Stimulated activated CD8-positive, alpha-beta memory T cell treated with anti-CD3 and anti-CD28 coated beads, Interleukin-7, amount 100 ng/mL, for 24 hours (primary cell): Measurements from ENCODE around the gene RMND5A.

ENCODE experiments used
- DNase-seq: peaks from one replicate; pipeline ENCODE4 v3.0.0-alpha.2; 2020; ENCODE audit warnings: low read depth

RMND5A gene

DNA sequence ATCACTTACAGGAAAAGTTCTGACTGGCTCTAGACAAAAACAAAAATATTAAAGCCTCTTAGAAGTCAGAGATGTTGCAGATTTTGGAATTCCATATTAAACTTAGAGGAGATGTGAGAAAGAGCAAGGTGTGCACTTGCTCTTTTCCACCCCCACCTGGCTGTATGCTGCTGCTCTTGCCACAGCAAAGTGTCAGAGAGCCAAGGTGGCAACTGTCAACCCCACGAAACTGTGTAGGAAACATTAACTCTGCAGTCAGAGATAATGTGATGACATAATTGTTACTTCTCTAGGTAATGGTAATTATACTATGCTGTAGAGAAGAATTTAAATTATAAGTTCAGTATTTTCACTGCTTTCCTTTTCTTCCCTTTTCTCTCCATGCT is 45.2 kb downstream of the RMND5A start:
- DNase-seq: no peak

DNA sequence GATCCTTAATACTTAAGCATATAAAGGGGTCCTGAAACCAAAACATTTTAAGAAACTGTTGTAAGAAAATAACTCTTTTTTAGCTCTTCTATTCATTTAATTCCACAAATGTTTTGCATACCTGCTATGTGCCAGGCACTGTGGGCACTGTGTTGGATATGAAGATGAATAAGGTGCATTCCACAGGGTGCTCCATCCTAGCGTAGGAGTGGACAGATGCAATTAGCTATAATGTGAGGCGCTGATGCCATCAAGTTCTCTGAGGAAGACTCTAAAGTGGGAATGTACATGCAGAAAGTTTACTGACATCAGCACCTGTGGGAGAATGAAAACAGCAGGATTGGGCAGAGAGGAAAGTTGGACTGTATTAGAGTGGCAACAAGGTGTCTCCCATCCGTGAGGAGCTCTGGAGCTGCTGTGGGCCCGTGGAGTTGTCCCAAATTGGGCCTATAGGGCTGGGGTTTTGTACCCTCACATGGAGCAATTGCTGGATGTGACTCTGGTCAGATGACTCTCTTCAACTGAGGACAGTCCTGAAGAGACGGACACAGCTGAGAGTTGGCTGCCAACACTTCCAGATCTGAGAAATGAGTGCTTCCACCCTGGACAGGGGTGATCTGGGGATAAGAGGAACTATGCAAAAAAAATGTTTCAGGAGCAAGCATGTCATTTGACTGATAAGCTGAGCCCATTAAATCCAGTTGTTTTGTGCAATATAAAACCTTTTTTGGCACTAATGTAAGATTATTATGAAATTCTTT is 48.3 kb downstream of the RMND5A start:
- no peak for DNase-seq

DNA sequence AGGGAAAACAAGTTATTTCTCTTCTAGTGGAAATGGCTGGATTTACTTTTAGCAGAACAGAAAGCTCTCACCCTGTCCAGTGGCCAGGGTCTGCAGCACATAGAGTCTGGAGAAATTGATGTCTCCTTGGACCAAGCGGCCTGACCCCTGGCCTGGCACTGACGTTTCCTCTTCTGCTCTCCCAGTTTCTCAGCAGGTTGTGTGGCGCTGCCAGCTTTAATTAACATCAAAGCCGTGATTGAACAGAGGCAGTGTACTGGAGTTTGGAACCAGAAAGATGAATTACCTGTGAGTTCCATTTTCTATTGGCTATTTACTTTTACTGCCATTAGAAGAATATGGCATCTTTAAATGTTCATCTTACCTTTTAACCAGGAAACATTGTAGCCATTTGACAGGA is 49.7 kb downstream of the RMND5A start:
- DNase-seq: no peak

DNA sequence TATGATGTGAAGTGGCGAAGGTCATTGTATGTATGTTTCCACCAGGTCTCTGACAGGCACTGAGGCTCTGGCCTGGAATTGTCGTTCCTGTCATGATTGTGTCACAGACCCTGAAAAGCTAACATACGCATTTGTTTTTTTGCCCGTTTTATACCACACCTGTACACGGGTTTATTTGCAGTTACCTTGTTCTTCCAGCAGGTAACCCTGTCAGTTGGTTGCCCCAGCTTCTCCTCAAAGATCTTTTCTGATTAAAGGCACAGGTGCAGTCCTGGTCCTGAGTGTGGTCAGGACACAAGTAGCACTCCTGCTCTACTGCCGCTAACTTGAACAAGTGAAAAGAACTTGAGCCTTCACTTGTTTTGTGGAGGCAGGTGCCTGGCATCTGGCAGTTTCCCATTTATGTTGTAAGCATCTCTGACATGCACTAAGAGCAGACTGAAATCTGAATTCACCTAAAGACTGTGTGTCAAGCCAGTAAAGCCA is 50.8 kb downstream of the RMND5A start:
- DNase-seq: no peak

DNA sequence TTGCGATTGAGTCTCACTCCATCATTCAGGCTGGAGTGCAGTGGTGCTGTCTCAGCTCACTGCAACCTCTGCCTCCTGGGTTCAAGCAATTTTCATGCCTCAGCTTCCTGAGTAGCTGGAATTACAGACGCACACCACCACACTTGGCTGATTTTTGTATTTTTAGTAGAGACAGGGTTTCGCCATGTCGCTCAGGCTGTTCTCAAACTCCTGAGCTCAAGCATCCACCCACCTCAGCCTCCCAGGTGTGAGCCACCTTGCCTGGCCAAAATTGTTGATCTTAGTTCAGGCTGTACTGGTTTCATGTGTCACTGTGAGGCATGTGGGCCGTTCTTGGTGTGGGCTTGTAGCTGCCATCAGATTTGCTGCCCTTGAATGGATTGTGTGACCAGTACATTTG is 52.5 kb downstream of the RMND5A start:
- no peak for DNase-seq

DNA sequence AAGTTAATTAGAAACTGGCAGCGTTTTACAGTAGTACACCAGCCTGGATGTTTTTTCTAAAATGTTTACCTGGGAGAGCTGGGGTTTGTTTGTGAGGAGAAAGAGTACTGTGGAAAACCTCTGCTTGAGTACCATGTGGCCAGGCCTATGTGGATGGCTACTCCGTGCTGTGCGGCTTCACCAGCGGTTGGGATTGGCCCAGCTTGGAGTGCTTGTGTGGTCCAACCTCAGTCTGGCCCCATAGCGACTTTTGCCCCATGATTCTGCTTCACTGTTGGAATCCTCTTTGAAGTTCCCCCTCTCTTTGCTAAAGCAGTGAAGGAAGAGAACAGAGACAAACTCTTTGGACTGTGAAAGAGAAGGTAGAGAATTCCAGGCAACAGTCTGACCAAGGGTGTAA is 54.8 kb downstream of the RMND5A start:
- no peak for DNase-seq

DNA sequence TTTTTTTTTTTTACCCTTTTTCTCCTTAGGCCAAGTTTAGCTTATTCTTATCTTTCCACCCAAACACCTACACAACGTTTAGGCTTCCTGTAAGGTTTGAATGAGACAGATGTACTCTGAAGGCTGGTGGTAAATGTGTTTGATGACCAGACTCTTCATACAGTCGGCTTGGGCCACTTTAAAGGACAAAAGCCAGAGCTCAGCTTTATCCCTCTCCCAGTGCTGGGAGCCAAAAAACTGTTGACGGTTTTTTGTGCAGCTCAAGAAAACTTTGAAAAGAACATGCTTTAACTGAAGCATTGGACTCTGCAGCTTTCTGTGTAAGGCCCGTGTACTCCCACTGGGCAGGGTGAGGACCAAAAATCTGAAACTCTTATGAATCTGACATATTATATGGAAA is 55.2 kb downstream of the RMND5A start:
- no peak for DNase-seq

DNA sequence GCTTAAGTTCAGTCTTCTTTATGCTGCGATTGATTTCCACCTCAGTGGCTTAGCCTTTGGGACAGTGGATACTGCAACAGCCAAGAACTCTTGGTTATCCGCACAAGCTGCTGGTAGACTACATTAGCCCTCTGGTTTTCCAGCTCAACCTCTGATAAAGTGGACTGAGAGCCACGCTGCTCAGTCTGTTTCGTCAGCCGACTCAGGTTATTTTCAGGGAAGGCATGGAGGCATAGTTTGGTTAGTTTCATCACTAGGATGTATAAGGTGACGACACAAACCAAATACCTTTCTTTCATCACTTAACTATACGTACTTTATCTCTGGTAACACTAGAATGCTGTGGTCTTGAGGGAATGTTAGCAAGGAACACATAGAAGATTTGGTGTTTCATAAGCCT is 56.4 kb downstream of the RMND5A start:
- no peak for DNase-seq

DNA sequence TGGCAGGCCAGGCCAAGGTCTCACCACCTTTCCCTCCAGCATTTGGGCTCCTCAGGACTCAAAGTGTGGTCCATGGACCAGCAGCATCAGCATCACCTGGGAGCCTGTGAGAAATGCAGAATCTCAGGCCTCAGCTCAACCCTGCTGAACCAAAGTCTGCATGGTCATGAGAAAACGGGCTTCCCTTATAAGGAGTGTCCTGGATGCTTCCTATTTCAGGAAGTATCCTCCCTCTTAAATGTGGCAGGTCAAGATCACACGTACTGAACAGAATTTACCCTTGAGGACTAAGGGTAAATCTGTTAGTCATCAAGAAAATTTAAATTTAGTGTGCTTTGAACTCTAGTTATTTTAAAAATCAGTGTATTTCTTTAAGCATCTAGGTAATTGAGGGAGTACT is 58.9 kb downstream of the RMND5A start:
- no peak for DNase-seq

DNA sequence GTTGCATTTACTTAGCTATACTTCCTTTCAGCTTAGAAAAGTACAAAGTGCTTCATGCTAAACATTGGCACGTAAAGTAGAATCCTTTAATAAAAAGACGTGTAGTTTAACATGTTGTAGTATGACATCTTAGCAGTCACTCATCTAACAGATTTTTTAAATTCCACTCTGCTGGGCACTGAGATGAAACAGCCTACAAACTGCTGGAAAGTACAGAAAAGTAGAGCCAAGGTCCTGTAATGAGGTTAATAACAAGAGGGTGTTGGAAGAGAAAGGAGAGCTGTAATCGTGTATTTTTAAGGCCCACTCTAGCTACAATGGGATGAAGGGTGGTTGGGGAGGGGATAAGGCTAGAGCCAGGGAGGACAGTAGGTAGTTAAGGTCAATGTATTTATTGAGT is 59.9 kb downstream of the RMND5A start:
- no peak for DNase-seq

DNA sequence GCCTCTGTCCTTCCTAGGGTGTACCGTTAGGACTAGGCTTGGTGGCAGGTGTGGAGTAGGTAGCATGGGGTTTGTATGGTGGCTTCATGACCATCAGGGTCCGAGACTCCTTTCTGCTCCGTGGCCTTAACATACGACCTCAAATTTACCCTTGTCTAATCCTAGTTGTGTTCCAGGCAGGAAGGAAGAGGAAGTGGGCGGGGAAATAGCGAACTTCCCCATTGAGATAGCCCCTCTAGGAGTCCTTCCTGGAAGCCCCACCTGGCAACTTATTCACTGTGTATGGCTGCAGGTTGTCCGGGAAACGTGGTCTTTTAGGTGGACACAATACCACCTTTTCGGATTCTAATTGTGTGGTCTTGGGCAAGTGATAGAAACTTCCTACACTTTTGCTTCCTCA is 61.3 kb downstream of the RMND5A start:
- no peak for DNase-seq

DNA sequence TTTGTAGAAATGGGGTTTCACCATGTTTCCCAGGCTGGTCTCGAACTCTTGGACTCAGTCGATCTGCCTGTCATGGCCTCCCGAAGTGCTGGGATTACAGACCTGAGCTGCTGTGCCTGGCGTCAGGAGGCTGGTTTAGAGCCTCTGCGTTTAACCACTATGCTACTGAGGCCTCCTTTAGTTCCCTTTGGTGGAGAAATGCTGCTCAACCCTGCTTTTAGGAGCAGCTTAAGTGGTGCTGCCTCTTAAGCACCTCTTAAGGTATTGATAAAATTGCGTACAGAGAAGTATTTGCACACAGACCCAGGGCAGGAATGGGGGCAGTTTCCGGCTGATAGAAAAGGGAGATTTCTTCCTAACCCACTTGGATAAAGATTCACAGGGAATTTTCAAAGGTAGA is 62.7 kb downstream of the RMND5A start:
- no peak for DNase-seq

DNA sequence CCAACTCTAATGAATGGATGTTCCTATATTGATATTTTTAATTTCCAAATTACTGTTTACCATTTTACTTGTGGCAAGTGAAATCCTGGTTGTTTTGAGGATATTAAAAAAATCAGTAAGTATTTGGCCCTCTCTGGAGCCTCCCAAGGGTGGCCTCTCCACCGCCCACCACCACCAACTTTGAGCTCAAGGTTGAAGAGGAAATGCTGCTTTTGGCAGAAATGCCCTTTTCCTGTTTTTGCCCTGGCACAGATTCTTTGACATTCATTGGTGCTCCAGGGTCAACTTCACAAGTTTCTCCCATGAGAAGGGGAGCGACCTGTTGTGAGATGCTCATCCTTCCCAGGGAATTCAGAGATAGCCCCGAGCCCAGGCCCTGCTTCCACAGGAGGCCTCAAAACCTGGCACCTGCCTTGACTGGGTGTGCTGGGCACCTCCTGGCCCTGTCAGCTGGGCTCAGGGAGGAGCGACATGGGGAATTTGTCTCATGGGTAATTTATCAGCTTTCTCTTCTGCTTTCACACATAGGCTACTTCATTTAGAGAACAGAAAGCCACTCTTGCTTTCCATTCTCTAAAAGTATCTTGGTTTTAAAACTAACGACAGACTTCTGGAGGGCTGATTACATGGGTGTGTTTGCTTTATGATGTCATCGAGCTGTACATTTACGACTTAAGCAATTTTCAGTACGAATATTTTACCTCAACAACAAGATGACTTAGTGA is 63.7 kb downstream of the RMND5A start:
- DNase-seq: no peak

DNA sequence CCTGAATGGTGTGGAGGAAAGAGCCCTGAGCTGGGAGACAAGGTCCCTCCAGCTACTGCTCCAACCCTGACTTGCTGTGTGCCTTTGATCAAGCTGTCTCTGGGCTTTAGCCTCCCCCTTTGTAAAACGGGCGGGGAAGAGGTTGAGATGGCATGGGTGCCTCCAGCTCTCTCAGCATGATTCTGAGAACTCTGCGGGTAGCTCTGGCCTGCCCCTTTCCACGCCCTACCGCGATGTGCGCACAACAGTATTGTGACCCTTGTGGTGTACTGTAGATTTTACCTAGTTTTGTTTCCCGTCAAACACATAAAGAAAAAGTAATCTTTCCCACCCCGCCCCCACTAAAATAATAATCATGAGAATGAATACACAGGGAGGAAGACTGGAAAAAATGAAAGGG is 65.4 kb downstream of the RMND5A start:
- DNase-seq: no peak

DNA sequence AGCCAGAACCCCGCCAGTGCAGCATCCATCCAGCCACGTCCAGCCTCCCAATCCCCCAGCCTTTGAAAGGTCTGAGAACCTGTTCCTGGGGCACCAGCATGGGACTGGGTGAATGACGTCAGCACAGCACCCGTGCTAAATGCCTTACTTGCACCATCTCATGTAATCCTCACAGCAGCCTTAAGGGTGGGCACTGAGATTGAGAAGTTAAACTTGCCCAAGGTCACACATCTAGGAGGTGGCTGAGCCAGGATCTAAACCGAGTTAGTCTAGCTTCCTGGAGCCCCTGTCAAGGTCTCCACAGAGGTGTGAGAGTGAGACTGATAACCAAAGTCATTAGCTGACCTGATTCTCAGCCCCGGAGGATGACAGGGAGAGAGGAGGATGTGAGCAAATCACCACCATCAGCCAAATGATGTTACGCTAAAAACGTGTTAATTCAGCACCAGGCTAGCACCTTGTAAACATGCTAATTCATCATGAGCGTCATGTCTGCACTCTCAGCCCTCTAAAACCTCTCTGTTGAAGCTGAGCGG is 66.0 kb downstream of the RMND5A start:
- DNase-seq: no peak

DNA sequence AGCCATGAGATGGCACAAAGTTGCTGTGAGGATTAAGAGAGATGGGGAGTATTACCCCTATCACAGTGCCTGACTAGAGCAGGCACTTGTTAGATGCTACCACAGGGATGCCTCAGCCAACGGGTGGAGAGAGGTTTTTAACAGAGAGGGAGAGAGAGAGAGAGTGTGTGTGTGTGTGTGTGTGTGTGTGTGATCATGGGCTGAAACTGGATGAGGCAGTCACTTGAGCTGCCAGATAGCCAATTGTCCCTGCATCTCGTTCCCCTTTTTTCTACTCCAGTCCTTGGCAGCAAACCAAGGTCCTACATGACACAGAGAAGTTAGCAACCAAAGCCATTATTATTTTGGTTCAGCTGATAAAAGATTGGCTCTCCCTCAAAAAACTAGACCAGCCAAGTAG is 67.6 kb downstream of the RMND5A start:
- no peak for DNase-seq

DNA sequence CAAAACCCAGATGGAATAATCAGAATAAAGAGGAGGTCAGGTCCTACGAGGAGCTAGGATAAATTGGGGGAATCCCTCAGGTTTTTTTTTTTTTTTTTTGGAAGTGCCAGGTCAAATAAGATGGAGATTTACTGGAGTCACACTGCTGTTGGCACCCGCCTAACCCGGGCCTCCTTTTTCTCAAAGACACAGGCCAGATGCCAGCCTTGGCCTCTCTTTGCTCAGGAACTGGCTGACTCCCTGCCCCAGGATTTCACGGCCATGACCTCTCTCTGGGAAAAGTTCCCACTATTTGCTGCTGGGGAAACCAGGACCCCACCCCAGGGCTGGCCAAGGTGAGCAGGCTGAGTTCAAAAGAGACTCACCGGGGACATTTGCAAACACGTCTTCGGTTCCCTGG is 68.1 kb downstream of the RMND5A start:
- no peak for DNase-seq

DNA sequence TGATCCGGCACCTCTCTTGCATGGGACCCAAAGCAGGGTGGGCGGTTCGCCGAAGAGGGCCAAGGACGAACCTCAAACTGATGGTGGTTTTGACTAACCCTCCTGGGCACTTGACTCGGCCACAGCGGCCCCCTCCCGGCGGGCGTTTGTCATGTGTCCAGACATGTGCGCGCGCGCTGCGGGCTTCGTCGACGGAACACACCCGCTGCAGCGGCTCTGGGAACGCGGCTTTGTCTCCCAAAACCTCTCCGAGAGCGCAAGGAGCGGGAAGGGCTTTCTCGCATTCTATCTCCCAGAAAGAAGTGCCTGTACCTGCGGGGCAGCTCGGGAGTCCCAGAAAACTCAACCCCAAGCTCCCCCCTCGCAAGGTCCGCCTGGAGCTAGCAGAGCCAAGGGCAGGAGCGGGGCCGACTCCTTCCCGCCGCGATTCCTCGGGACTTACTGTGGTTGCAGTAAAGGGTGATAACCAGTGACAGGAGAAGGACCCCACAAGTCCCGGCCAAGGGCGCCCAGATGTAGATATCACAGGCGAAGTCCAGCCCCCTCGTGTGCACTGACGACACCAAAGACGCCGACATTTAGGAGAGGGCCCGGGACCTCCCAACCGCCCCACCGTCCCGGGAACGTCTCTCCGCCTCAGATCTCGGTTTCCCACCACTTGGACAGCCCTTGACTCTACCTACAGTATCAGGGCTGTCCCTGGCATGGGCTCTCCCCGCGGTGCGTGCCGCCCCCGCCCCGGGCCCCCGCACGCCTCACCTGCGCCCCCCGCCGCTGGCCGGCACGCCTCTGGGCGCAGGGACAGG is 69.0 kb downstream of the RMND5A start:
- no peak for DNase-seq

DNA sequence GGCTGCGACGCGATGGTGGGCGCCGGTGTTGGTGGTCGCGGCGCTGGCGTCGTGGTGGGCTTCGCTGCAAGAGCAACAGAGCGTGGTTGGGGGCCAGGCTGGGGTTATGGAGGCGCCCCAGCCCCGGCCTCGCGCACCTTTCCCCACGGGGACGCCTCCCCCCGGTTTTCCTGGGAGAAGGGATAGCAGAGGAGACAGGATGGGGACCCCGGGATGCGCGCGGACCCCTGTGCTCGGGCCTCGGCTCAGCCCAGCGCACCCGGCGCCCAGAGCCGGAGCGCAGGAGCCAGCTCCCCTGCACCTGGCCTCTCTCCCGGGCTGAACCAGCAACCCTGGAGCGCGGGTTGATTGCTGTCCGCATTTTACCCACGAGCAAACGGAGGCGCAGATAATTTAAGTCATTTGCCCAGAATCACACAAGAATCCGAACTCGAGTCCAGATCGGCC is 69.6 kb downstream of the RMND5A start:
- DNase-seq: no peak

DNA sequence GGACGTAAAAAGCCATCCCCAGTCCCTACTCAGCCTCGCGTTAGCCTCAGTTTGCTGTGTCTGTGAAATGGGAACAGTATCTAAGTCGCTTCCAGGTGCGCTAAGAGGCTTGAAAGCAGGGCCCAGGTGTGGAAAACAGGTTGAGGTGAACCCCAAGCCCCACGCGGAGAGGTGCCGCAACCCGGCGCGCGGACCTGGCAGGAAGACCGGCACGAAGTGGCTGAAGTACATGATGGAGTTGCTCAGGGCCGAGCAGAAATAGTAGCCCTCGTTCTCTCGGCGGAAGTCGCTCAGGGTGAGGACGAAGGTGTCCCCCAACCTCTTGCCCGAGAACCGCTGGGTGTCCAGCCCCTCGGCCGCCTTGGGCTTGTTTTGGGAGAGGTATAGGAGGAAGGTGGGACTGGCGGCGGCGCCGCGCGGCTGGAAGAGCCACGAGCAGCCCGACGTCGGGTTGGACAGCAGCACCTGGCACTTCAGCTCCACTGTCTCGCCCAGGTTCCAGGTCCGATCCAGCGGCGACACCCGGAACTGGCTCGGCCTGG is 70.1 kb downstream of the RMND5A start:
- DNase-seq: no peak

DNA sequence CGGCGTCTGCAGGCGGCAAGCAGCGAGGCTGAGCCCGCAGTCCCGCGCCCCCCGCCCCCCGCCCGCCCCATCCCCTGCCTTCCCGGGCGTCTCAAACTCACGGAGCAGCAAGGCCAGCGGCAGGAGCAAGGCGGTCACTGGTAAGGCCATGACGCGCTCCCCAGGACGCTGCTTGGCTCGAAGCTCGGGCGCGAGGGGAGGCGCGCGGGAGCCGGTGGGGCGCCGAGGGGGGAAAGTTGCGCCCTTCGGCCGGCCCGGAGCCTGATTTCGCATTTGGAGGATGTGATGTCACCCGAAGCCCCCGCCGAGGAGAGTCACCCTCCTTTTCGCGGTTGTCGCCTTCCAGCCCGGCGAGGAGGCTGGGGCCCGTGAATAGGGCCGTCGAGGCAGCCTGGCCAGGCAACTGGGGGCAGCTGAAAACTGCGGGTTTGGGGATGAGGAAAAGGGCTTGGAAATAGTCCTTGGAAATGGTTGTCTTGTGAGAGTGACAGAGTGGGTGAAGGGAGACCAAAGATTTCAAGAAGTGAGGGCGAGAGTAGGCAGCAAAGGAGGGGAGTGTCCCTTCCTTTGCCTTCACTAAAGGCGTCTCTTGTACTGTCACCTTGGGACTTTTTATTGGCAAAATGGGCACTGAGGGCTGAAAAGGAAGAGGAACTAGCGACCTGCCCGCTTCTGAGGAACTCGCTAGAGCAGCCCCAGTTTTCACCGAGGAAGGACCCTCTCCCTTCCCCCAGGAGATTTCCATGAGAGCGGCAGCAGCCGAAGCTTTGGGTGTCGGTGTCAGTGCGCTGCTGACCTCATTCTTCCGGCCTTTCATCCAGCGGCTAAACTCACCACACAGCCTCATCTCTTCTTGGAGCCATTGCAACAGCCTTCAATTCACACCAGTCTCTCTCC is 70.8 kb downstream of the RMND5A start, which contains the start of gene CD8A:
TSS of gene CD8A (minus strand) at position 238 of the 897 bp plus-strand sequence. CDS start at position 150, 88 bp downstream.
- DNase-seq: no peak
